ENCODE results near the gene ERBB4. TPM values are rescaled to one million over a fixed set of nuclear protein-coding genes. Genes with fewer than 3 reads are reported as not detected.
"Not testable (repeated sequence)": the region's sequence is repeated elsewhere in the genome, so short reads cannot be mapped to it uniquely, and the experiment has no call there.

Gene ERBB4
- total RNA-seq, 1 donor from 2014 or later: 9.2 TPM

DNA sequence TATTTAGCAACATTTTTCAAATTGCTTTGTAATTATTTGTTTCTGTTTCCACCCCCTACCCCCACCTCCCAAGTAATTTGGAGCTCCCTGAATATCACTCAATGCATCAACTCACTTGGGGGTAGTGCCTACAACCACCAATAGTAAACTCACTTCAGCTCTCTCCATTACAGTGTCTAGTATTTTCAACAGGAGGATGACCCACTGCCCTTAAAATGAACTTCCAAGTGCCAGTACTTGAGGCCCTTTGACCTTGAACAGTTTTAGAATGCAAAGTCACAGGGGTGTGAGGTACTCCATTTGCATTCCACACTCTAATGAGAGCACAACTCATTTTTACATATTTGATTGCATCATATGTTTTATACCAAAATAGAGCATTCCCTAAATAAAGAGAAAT, 523.0 kb downstream of the ERBB4 start:
- no peaks in the 10 kb centered on the region for H3K27me3 Mint-ChIP-seq (ENCODE audit: low read depth)
- no peaks in the 10 kb centered on the region for H3K36me3 Mint-ChIP-seq
- no peak for DNase-seq (ENCODE audit: low spot score in 2 of 2, unreplicated experiment in 2 of 2)
- no peak overlapping the region for H3K27ac Mint-ChIP-seq
- peaks cover 8% of the 10 kb centered on the region for H3K9me3 Mint-ChIP-seq
- TF ChIP-seq, protein P1, sequence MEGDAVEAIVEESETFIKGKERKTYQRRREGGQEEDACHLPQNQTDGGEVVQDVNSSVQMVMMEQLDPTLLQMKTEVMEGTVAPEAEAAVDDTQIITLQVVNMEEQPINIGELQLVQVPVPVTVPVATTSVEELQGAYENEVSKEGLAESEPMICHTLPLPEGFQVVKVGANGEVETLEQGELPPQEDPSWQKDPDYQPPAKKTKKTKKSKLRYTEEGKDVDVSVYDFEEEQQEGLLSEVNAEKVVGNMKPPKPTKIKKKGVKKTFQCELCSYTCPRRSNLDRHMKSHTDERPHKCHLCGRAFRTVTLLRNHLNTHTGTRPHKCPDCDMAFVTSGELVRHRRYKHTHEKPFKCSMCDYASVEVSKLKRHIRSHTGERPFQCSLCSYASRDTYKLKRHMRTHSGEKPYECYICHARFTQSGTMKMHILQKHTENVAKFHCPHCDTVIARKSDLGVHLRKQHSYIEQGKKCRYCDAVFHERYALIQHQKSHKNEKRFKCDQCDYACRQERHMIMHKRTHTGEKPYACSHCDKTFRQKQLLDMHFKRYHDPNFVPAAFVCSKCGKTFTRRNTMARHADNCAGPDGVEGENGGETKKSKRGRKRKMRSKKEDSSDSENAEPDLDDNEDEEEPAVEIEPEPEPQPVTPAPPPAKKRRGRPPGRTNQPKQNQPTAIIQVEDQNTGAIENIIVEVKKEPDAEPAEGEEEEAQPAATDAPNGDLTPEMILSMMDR (IDR thresholded peaks at IDR 0.05; ENCODE audit: unreplicated experiment): no peak
- H3K4me1 Mint-ChIP-seq: peaks cover 4% of the 10 kb centered on the region
- H3K4me3 Mint-ChIP-seq: no peak overlapping the region

DNA sequence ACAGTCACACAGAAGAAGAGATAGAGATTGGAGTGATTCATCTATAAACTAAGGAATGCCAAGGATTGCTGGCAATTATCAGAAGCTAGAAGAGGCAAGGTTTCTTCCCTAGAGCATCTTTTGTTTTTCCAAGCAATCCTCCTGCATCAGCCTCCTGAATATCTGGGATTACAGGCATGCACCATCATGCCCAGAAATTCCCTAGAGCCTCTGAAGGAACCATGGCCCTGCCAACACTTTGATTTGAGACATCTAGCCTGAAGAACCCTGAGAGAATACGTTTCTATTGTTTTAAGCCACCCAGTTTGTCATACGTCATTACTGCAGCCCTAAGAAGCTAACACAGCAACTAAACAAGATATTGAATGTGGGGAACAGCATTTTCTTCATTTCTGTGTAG, 525.0 kb downstream of the ERBB4 start:
- DNase-seq (ENCODE audit: low spot score in 2 of 2, unreplicated experiment in 2 of 2): no peak
- Mint-ChIP-seq H3K9me3 (peaks cover 8% of the 10 kb centered on the region), H3K4me3 (no peak overlapping the region), H3K27me3 (ENCODE audit: low read depth) (no peaks in the 10 kb centered on the region), H3K27ac (no peak overlapping the region), H3K4me1 (peaks cover under 1% of the 10 kb centered on the region), H3K36me3 (no peaks in the 10 kb centered on the region)
- TF ChIP-seq, protein P1 (IDR thresholded peaks at IDR 0.05; ENCODE audit: unreplicated experiment): no peak

GRCh38 chr2:212010305-212010704, 528.3 kb downstream of the ERBB4 start:
- not testable (repeated sequence) for H3K9me3 Mint-ChIP-seq; DNase-seq (ENCODE audit: low spot score in 2 of 2, unreplicated experiment in 2 of 2); H3K27me3 Mint-ChIP-seq (ENCODE audit: low read depth); H3K27ac Mint-ChIP-seq; H3K36me3 Mint-ChIP-seq; H3K4me1 Mint-ChIP-seq; H3K4me3 Mint-ChIP-seq

DNA sequence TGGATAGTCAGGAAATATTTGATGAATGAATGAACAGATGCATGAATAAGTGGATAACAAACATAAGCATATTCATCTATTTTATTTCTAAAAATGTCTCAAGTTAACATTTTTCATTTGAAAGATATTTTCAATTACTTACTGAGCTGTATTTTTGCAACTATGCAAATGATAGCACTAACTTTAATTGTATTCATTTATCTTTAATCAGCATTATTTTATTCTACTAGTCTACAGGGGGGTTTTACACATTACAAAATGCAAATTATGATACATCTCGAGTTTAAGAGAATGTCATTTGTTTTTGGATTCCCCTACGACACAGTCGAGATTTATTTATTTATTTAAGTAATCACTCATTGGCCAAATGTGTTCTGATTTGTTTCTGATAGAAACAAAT, 530.6 kb downstream of the ERBB4 start:
- no peaks in the 10 kb centered on the region for H3K4me1 Mint-ChIP-seq
- no peak overlapping the region for H3K4me3 Mint-ChIP-seq
- DNase-seq (ENCODE audit: low spot score in 2 of 2, unreplicated experiment in 2 of 2): no peak
- H3K27ac Mint-ChIP-seq: no peak overlapping the region
- H3K36me3 Mint-ChIP-seq: no peaks in the 10 kb centered on the region
- TF ChIP-seq, protein P1 (IDR thresholded peaks at IDR 0.05; ENCODE audit: unreplicated experiment): no peak
- peaks cover 4% of the 10 kb centered on the region for H3K9me3 Mint-ChIP-seq
- no peaks in the 10 kb centered on the region for H3K27me3 Mint-ChIP-seq (ENCODE audit: low read depth)

GRCh38 chr2:212005085-212005671, 533.4 kb downstream of the ERBB4 start:
- H3K36me3 Mint-ChIP-seq: no peaks in the 10 kb centered on the region
- TF ChIP-seq, protein P1 (IDR thresholded peaks at IDR 0.05; ENCODE audit: unreplicated experiment): no peak
- H3K9me3 Mint-ChIP-seq: no peaks in the 10 kb centered on the region
- H3K27me3 Mint-ChIP-seq (ENCODE audit: low read depth): no peaks in the 10 kb centered on the region
- no peak overlapping the region for H3K27ac Mint-ChIP-seq
- H3K4me3 Mint-ChIP-seq: no peak overlapping the region
- no peaks in the 10 kb centered on the region for H3K4me1 Mint-ChIP-seq
- DNase-seq (ENCODE audit: low spot score in 2 of 2, unreplicated experiment in 2 of 2): no peak

DNA sequence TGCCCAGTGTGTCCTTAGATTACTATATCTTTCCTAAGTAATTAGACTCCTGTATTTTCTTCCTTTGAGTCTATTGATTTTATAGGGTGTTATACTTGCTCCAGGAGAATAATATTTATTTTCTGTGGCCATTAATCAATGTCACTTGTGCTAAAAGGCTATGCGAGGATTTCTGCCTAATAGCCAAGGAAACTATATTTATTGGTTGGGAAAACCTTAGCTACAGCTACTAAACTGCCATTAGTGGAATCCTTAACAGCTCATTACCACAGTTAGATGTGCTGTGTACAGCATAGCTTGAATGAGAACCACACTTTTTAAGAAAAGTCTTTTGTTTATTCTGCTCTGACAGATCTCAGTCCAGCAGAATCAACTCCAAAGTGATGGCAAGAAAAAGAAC, 537.3 kb downstream of the ERBB4 start:
- Mint-ChIP-seq H3K27me3 (ENCODE audit: low read depth) (no peaks in the 10 kb centered on the region), H3K27ac (no peak overlapping the region), H3K36me3 (no peaks in the 10 kb centered on the region), H3K4me3 (no peak overlapping the region), H3K9me3 (no peaks in the 10 kb centered on the region), H3K4me1 (no peaks in the 10 kb centered on the region)
- no peak for DNase-seq (ENCODE audit: low spot score in 2 of 2, unreplicated experiment in 2 of 2)
- TF ChIP-seq, protein P1 (IDR thresholded peaks at IDR 0.05; ENCODE audit: unreplicated experiment): no peak
